Muscle layer of colon (tissue), 2 donors: ENCODE data around the gene HPS1.

Experiments used
- H3K27ac ChIP-seq: one replicate; pipeline ENCODE4 v1.7.0; 2013; ENCODE audit warnings: low read depth, mild to moderate bottlenecking, low read length, moderate library complexity
- H3K27me3 ChIP-seq, 2 donors: one replicate each; pipeline ENCODE4 v1.7.0; 2013; ENCODE audit warnings: low read length in 2 of 2, mild to moderate bottlenecking in 2 of 2; ENCODE audit not compliant: insufficient read depth in 2 of 2, control insufficient read depth in 1 of 2
- H3K36me3 ChIP-seq: one replicate; pipeline ENCODE4 v1.7.0; 2013; ENCODE audit warnings: mild to moderate bottlenecking, low read length; ENCODE audit not compliant: insufficient read depth
- H3K4me1 ChIP-seq: one replicate; pipeline ENCODE4 v1.7.0; 2013; ENCODE audit warnings: mild to moderate bottlenecking, low read length; ENCODE audit not compliant: insufficient read depth
- H3K4me3 ChIP-seq, 2 donors: one replicate each; pipeline ENCODE4 v1.7.0; 2013; ENCODE audit warnings: low read length in 2 of 2, low read depth in 1 of 2, mild to moderate bottlenecking in 1 of 2, moderate library complexity in 1 of 2
- H3K9ac ChIP-seq: one replicate; pipeline ENCODE4 v1.7.0; 2013; ENCODE audit warnings: low read length
- H3K9me3 ChIP-seq: one replicate; pipeline ENCODE4 v1.7.0; 2013; ENCODE audit warnings: mild to moderate bottlenecking, low read length
- donor health status: abdominal sarcoma.
- donor health status: Adenocarcinoma of cecum.

Gene HPS1

DNA sequence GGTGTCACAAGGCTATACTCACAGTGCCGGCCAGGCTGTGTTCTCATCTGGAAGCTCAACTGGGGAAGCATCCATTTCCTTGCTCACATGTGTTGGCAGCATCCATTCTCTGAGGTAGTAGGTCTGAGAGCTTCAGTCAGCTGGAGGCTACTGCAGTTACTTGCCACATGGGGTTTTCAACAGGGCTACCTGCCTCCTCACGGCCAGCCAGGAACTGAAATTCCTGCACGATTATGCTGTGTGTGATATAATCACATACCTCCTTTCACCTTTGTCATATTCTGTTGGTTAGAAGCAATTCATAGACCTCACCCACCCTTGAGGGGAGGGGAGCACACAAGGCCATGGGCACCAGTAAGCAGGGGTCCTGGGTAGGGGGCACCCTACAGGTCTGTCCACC lies 69.2 kb downstream of the HPS1 start:
- H3K36me3 ChIP-seq: no peaks in the 10 kb centered on the region
- H3K9me3 ChIP-seq: no peaks in the 10 kb centered on the region
- H3K27ac ChIP-seq: no peak overlapping the region
- H3K9ac ChIP-seq: no peak overlapping the region
- H3K27me3 ChIP-seq: no peaks in the 10 kb centered on the region
- H3K4me3 ChIP-seq: no peak overlapping the region
- peaks cover 7% of the 10 kb centered on the region for H3K4me1 ChIP-seq

DNA sequence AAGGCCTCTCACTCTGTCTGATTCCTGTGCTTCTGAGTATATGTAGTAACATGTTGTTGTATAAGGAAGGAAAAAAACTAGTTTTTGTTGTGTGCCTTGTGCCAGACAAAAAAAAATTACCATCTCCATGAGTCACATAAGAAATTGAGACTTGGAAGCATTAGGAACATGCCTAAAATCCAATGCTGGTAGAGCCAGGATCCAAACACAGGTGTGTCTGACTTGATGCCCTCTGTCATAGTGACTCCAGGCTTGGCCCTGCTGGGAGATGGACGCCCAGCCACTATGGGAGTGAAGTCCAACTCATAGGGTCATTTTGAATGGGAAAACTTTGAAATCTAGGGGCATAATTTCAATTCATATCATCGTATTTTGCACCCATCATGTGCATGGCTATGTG lies 69.7 kb downstream of the HPS1 start:
- no peak overlapping the region for H3K9ac ChIP-seq
- peaks cover 7% of the 10 kb centered on the region for H3K4me1 ChIP-seq
- H3K27ac ChIP-seq: no peak overlapping the region
- no peaks in the 10 kb centered on the region for H3K36me3 ChIP-seq
- H3K4me3 ChIP-seq: no peak overlapping the region
- H3K27me3 ChIP-seq: no peaks in the 10 kb centered on the region
- H3K9me3 ChIP-seq: no peaks in the 10 kb centered on the region

DNA sequence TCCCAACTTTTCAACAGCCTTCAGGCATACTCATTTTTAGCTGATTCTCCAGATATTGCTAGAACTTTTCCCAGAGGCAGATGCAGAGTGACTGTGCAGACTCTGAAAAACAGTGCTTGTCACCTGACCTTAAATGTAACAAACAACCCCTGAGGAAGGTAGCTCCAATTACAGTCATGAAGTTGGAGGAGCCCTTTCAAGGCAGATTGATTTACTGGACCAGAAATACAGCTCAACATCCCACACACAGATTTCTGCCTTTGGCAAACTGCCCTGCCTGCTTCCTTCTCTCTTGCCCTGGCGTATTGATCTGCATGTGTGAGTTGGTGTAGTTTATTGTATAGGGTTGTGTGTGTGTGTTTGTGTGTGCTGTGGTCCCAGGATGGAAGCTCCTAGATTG lies 70.2 kb downstream of the HPS1 start:
- H3K9me3 ChIP-seq: no peaks in the 10 kb centered on the region
- H3K4me1 ChIP-seq: peaks cover 7% of the 10 kb centered on the region
- no peak overlapping the region for H3K27ac ChIP-seq
- no peak overlapping the region for H3K4me3 ChIP-seq
- H3K27me3 ChIP-seq: no peaks in the 10 kb centered on the region
- no peak overlapping the region for H3K9ac ChIP-seq
- H3K36me3 ChIP-seq: no peaks in the 10 kb centered on the region

DNA sequence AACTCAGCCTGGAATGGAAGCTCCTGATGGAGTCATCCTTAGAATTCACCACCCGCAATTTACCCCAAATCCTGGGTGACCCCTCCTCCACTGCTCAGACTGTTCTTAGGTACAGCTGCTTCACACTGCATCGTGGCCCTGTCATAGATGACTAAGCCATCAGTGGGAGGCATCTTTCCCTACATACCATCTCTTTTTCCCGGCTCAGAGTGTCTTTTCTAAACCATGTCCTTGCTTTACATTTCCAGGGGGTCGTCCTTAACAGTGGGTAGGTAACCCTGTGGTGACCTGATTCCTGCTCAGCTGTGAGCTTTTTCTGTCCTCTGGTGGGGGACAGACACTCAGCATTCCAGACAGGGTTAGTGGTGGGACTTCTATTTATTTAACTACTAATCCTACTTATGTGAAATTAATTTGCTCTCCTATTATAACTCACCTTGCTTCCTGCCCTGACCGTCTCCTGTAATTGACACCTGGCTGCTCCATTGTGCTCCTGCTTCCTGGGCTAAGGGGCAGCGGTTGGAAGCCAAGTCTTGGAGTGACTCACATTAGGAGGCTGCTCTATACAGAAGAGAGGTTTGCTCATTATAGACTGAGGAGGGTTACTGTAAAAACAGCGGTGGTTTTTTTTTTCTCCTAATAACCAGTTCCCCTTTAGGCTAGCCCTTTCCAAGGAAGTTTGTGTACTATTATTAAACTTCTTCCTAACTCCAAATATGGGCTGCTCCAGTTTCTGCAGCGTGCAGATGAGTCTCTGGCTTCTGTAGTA lies 72.3 kb downstream of the HPS1 start:
- no peaks in the 10 kb centered on the region for H3K36me3 ChIP-seq
- no peak overlapping the region for H3K4me3 ChIP-seq
- H3K9ac ChIP-seq: no peak overlapping the region
- no peak overlapping the region for H3K27ac ChIP-seq
- no peaks in the 10 kb centered on the region for H3K27me3 ChIP-seq
- H3K9me3 ChIP-seq: no peaks in the 10 kb centered on the region
- peaks cover 7% of the 10 kb centered on the region for H3K4me1 ChIP-seq

DNA sequence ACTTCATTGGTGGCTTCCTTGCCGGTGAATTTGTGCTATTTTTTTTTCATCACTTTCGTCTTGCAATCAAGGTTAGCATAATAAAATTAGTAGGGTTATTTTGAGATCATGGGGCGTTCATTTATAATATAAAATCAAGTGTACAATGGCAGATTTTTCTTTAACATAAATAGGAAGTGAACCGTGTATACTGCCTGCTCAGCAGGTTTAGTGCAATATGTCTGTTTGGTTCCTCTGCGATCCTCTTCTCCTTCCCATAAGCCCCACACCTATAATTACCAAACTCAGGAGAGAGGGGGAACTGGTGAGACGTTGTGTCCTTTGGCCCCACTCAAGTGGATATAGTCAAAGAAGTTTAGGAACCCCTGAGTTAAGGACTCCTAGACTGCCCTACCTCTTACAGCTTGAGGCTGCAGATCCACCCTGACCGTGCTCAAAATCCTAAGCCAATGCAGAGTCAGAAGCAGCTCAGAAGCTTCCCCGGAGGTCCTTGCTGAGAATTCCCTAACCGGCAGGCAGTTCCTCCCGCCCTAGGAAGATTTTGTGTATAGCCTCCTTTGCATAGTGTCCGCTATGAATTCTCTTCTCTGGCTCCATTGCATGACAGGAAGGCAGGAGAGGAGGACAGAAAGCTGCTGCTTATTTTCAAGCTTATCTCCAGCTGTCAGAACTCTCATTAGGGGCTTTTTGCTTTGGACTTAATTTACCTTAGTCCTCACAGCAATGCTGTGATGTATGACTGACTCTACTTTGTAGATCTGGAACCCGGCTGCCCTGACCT lies 73.3 kb downstream of the HPS1 start:
- H3K9ac ChIP-seq: no peak overlapping the region
- H3K27me3 ChIP-seq: no peaks in the 10 kb centered on the region

DNA sequence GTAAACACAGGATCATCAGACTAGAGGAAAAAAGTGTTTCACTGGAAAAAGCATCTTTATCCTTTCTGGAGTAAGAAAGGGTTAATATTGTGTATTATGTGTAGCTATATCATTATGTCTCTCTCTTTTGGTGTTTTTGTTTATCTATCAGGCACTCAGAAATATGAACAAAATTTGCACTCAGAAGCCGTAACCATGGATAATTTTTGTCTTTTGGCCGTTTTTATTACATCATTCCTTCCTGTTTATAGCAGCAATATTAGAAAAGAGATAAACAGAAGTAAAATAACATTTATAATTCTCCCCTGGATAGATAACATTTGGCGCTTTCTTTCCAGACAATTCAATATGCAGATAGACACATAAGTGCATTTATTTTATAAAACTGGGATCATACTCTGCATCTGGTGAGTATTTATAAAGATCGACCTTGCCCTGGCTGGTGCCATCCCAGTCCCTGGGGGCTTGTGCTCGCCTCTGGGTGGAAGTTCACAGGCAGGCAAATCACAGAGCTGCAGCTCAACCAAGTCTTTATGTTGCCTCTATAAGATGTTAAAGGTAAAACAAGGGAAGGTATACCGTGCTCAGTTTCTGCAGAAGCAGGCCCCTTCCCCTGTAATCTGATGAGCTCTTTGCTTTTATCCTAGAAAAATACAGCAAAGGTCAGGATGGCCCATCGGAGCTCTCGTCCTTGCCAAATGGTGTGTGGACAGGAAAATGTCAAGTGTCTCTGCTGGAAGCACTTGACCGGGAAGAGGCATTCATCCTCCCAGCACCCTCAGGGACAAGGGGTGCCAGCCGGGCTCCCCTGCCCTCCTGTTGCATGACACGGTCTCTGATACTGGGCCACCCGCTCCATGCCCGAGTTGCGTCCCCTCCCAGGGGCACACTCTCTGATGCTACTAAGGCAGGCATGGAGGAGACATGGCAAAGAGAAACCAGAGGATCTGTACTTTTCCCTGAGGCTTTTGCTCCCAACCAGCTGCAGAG lies 75.6 kb downstream of the HPS1 start:
- H3K9ac ChIP-seq: no peak overlapping the region
- H3K4me3 ChIP-seq: no peak overlapping the region
- H3K27ac ChIP-seq: no peak overlapping the region
- no peaks in the 10 kb centered on the region for H3K27me3 ChIP-seq
- no peaks in the 10 kb centered on the region for H3K9me3 ChIP-seq
- no peaks in the 10 kb centered on the region for H3K36me3 ChIP-seq
- H3K4me1 ChIP-seq: peaks cover 7% of the 10 kb centered on the region

More for the DNA sequence above, 73.3 kb downstream of the HPS1 start:
- no peaks in the 10 kb centered on the region for H3K36me3 ChIP-seq
- H3K9me3 ChIP-seq: no peaks in the 10 kb centered on the region
- no peak overlapping the region for H3K27ac ChIP-seq
- H3K4me3 ChIP-seq: no peak overlapping the region
- H3K4me1 ChIP-seq: peaks cover 7% of the 10 kb centered on the region

DNA sequence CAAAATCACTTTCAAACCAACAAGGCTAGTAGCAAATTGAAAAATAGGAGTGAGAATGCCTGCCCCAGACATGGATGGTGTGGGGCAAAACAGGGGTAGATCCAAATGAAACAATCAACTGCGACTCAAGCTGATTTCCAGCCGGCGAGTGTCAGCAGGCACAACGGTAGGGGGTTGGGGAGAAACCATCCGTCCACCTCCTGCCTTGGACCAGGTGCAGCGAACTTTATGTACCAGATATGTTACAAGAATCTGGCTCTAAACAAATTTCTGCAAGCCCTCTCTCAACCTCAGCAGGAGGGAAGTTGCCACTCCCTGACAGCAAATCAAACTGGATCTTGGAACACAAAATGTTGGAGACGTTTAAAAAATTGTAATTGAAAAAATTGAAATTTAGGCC lies 76.9 kb downstream of the HPS1 start:
- Histone ChIP-seq H3K27ac (no peak overlapping the region), H3K4me1 (peaks cover 6% of the 10 kb centered on the region), H3K36me3 (no peaks in the 10 kb centered on the region), H3K4me3 (no peak overlapping the region), H3K9me3 (no peaks in the 10 kb centered on the region), H3K9ac (no peak overlapping the region), H3K27me3 (no peaks in the 10 kb centered on the region)

DNA sequence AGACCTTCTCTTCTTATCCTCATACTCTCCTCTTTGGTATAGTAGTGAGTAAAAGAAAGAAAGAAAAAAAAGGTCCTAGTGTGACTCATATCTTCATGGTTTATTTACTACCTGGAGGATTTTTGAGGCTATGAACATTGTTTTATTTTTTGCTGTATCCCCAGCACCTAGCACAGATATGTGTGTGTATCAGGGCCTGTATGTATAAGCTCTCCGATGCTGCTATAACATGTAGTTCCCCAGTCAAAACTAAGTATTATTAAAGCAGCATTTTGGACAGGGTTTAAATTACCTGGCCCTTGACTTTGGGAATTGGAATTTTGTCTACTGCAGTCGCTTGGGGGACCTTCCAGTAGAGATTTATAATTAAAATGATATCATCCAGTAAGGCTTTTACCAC lies 78.1 kb downstream of the HPS1 start:
- Histone ChIP-seq H3K36me3 (no peaks in the 10 kb centered on the region), H3K9ac (no peak overlapping the region), H3K9me3 (no peaks in the 10 kb centered on the region), H3K27ac (no peak overlapping the region), H3K4me1 (no peaks in the 10 kb centered on the region), H3K4me3 (no peak overlapping the region), H3K27me3 (no peaks in the 10 kb centered on the region)

DNA sequence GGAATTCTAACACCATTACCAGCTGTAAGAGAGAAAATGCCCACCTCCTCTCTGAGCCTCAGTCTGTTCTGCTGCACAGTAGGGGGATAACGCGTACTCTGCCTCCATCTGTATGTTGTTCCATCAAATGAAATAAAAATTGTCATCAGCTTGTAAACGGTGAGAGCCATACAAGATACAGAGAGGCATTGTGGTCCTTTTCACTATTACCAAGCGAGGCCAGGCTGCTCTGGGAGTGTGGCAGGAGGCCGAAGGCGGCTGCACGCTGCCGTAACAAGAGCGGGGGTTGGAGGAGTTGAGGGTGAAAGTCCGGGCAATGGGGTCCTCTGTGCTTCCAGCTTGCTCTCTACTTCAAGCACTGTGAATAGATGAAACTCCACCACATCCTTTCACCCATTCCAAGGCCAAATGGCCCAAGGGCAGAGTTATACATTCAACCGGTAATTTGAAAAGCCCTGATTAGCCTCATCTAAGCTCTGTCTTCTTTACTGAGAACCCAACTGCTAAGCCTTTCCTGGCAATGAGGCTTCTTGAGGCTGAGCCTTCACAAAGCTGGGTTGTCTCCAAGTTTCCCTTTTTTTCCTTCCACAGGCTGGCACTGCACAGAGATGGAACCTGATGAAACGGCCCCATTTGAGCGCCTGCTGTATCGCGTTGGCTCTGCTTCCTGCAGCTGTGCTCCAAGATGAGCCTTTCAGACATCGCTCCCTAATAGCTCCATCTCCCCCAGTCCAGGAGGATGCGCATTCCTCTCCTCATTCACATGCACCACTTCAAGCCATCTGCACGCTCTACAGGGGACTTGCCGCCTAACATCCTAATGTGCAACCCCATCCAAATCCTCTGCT lies 78.9 kb downstream of the HPS1 start:
- no peaks in the 10 kb centered on the region for H3K36me3 ChIP-seq
- no peak overlapping the region for H3K27ac ChIP-seq
- no peak overlapping the region for H3K9ac ChIP-seq
- no peaks in the 10 kb centered on the region for H3K27me3 ChIP-seq
- H3K4me3 ChIP-seq: no peak overlapping the region
- H3K9me3 ChIP-seq: no peaks in the 10 kb centered on the region
- no peaks in the 10 kb centered on the region for H3K4me1 ChIP-seq
